MCF 10A (cell line): ENCODE results near the gene VAV1. TPM values are rescaled to one million over a fixed set of nuclear protein-coding genes. Genes with fewer than 3 reads are reported as not detected.

Experiments
- BruUV-seq: library from RNA; stranded (reverse); fragments of 400-500 nt; replicated peaks from 2 replicates; lab custom pipeline; 2021; lab: Mats Ljungman, UMichigan
- CTCF ChIA-PET: fragments of 300-600 bp; sonication (Branson Sonifier 250); formaldehyde crosslinking; extraction: SDS; loops from one replicate; lab custom pipeline; 2021; ENCODE audit warnings: antibody characterized with exemption, inconsistent platforms; lab: Yijun Ruan, JAX
- POLR2A ChIA-PET: fragments of 300-600, 350-650 bp; sonication (Branson Sonifier 250); formaldehyde crosslinking; extraction: SDS; loops from one replicate; lab custom pipeline; 2020; ENCODE audit warnings: antibody characterized with exemption, inconsistent platforms; lab: Yijun Ruan, JAX
- DNase-seq: peaks from one replicate; pipeline ENCODE4 v3.0.0-alpha.2; 2018; ENCODE audit not compliant: unreplicated experiment
- H3K27ac Mint-ChIP-seq: one replicate; pipeline ENCODE4 v1.8.0; 2022; ENCODE audit warnings: mild to moderate bottlenecking, low read depth, mixed read lengths; ENCODE audit not compliant: unreplicated experiment
- H3K27me3 Mint-ChIP-seq: one replicate; pipeline ENCODE4 v1.8.0; 2022; ENCODE audit warnings: mixed read lengths; ENCODE audit not compliant: insufficient read depth, unreplicated experiment
- H3K36me3 Mint-ChIP-seq: one replicate; pipeline ENCODE4 v1.8.0; 2022; ENCODE audit warnings: mild to moderate bottlenecking, moderate library complexity, mixed read lengths; ENCODE audit not compliant: insufficient read depth, unreplicated experiment
- H3K4me1 Mint-ChIP-seq: one replicate; pipeline ENCODE4 v1.8.0; 2022; ENCODE audit warnings: mixed read lengths; ENCODE audit not compliant: insufficient read depth, unreplicated experiment
- H3K4me3 Mint-ChIP-seq: one replicate; pipeline ENCODE4 v1.8.0; 2022; ENCODE audit warnings: mild to moderate bottlenecking, moderate library complexity, mixed read lengths; ENCODE audit not compliant: unreplicated experiment
- H3K9me3 Mint-ChIP-seq: one replicate; pipeline ENCODE4 v1.8.0; 2022; ENCODE audit warnings: mixed read lengths; ENCODE audit not compliant: unreplicated experiment
- CTCF ChIP-seq: fragments of 200-600 bp; IDR thresholded peaks from one replicate; pipeline ENCODE4 v1.8.0; 2022; ENCODE audit warnings: antibody characterized with exemption, mild to moderate bottlenecking; ENCODE audit not compliant: unreplicated experiment
- intact Hi-C: fragments of 100-400 bp; cut with micrococcal nuclease; formaldehyde crosslinking; loops from 2 replicates; pipeline ENCODE4 v1.14.1; 2022
- total RNA-seq: library from RNA; stranded (reverse); gene quantifications from 2 replicates; pipeline ENCODE4 v1.2.3, GENCODE V29; 2022

Gene VAV1
- total RNA-seq, 1 experiment from 2014 or later: not detected

GRCh38 chr19:6787393-6787792, 14.9 kb downstream of the VAV1 start:
- intact Hi-C loops: no loop called here
- ChIA-PET CTCF (no interaction called here), POLR2A (no interaction called here)
- no TSS peak for BruUV-seq
- Mint-ChIP-seq H3K27me3 (peaks cover 15% of the 10 kb centered on the region), H3K4me3 (no peak overlapping the region), H3K4me1 (no peaks in the 10 kb centered on the region), H3K36me3 (no peaks in the 10 kb centered on the region), H3K27ac (no peak overlapping the region), H3K9me3 (peaks cover 7% of the 10 kb centered on the region)
- no peak for TF ChIP-seq CTCF
- no peak for DNase-seq

GRCh38 chr19:6788896-6789295, 16.4 kb downstream of the VAV1 start:
- H3K9me3 Mint-ChIP-seq: peaks cover 9% of the 10 kb centered on the region
- intact Hi-C loops: no loop called here
- H3K4me1 Mint-ChIP-seq: no peaks in the 10 kb centered on the region
- ChIA-PET CTCF (no interaction called here), POLR2A (no interaction called here)
- no peak for DNase-seq
- TF ChIP-seq CTCF: no peak
- no peak overlapping the region for H3K4me3 Mint-ChIP-seq
- H3K27ac Mint-ChIP-seq: no peak overlapping the region
- BruUV-seq: no TSS peak
- H3K36me3 Mint-ChIP-seq: no peaks in the 10 kb centered on the region
- H3K27me3 Mint-ChIP-seq: peaks cover 19% of the 10 kb centered on the region

GRCh38 chr19:6790194-6791128, 18.0 kb downstream of the VAV1 start:
- no peak for TF ChIP-seq CTCF
- Mint-ChIP-seq H3K36me3 (no peaks in the 10 kb centered on the region), H3K4me3 (no peak overlapping the region), H3K27me3 (peaks cover 19% of the 10 kb centered on the region), H3K9me3 (peaks cover 15% of the 10 kb centered on the region), H3K27ac (no peak overlapping the region), H3K4me1 (no peaks in the 10 kb centered on the region)
- intact Hi-C loops: no loop called here
- CTCF ChIA-PET: no interaction called here
- no TSS peak for BruUV-seq
- DNase-seq: no peak
- POLR2A ChIA-PET: interaction anchor here (0.9 kb wide), 1 partner anchor 10 kb away, joined by 3 read pairs; no protein-coding TSS in a partner anchor

- DNase-seq: no peak
- peaks cover 15% of the 10 kb centered on the region for H3K9me3 Mint-ChIP-seq
- intact Hi-C loops: no loop called here
- H3K27ac Mint-ChIP-seq: no peak overlapping the region
- no TSS peak for BruUV-seq
- H3K36me3 Mint-ChIP-seq: no peaks in the 10 kb centered on the region
- no peaks in the 10 kb centered on the region for H3K4me1 Mint-ChIP-seq
- ChIA-PET CTCF (no interaction called here), POLR2A (interaction anchor here (0.6 to 0.9 kb wide), 2 partner anchors 10 to 22 kb away, joined by 3 read pairs; no protein-coding TSS in a partner anchor)
- H3K4me3 Mint-ChIP-seq: no peak overlapping the region
- H3K27me3 Mint-ChIP-seq: peaks cover 19% of the 10 kb centered on the region
- TF ChIP-seq CTCF: no peak
Measured at GRCh38 chr19:6791237-6791636, 18.7 kb downstream of the VAV1 start.
